MCF 10A (cell line): ENCODE measurements around the gene CACNA2D3. TPM values are rescaled to one million over a fixed set of nuclear protein-coding genes. Genes with fewer than 3 reads are reported as not detected.

ENCODE experiments used
- BruUV-seq: library from RNA; stranded (reverse); fragments of 400-500 nt; replicated peaks from 2 replicates; lab custom pipeline; 2021; lab: Mats Ljungman, UMichigan
- CTCF ChIA-PET: fragments of 300-600 bp; sonication (Branson Sonifier 250); formaldehyde crosslinking; extraction: SDS; loops from one replicate; lab custom pipeline; 2021; ENCODE audit warnings: antibody characterized with exemption, inconsistent platforms; lab: Yijun Ruan, JAX
- POLR2A ChIA-PET: fragments of 300-600, 350-650 bp; sonication (Branson Sonifier 250); formaldehyde crosslinking; extraction: SDS; loops from one replicate; lab custom pipeline; 2020; ENCODE audit warnings: antibody characterized with exemption, inconsistent platforms; lab: Yijun Ruan, JAX
- DNase-seq: peaks from one replicate; pipeline ENCODE4 v3.0.0-alpha.2; 2018; ENCODE audit not compliant: unreplicated experiment
- H3K27ac Mint-ChIP-seq: one replicate; pipeline ENCODE4 v1.8.0; 2022; ENCODE audit warnings: mild to moderate bottlenecking, low read depth, mixed read lengths; ENCODE audit not compliant: unreplicated experiment
- H3K27me3 Mint-ChIP-seq: one replicate; pipeline ENCODE4 v1.8.0; 2022; ENCODE audit warnings: mixed read lengths; ENCODE audit not compliant: insufficient read depth, unreplicated experiment
- H3K36me3 Mint-ChIP-seq: one replicate; pipeline ENCODE4 v1.8.0; 2022; ENCODE audit warnings: mild to moderate bottlenecking, moderate library complexity, mixed read lengths; ENCODE audit not compliant: insufficient read depth, unreplicated experiment
- H3K4me1 Mint-ChIP-seq: one replicate; pipeline ENCODE4 v1.8.0; 2022; ENCODE audit warnings: mixed read lengths; ENCODE audit not compliant: insufficient read depth, unreplicated experiment
- H3K4me3 Mint-ChIP-seq: one replicate; pipeline ENCODE4 v1.8.0; 2022; ENCODE audit warnings: mild to moderate bottlenecking, moderate library complexity, mixed read lengths; ENCODE audit not compliant: unreplicated experiment
- H3K9me3 Mint-ChIP-seq: one replicate; pipeline ENCODE4 v1.8.0; 2022; ENCODE audit warnings: mixed read lengths; ENCODE audit not compliant: unreplicated experiment
- CTCF ChIP-seq: fragments of 200-600 bp; IDR thresholded peaks from one replicate; pipeline ENCODE4 v1.8.0; 2022; ENCODE audit warnings: antibody characterized with exemption, mild to moderate bottlenecking; ENCODE audit not compliant: unreplicated experiment
- intact Hi-C: fragments of 100-400 bp; cut with micrococcal nuclease; formaldehyde crosslinking; loops from 2 replicates; pipeline ENCODE4 v1.14.1; 2022
- total RNA-seq: library from RNA; stranded (reverse); gene quantifications from 2 replicates; pipeline ENCODE4 v1.2.3, GENCODE V29; 2022

CACNA2D3 gene
- total RNA-seq, 1 experiment from 2014 or later, result 2.3 TPM

- no peaks in the 10 kb centered on the region for H3K4me1 Mint-ChIP-seq
- H3K9me3 Mint-ChIP-seq, result peaks cover 8% of the 10 kb centered on the region
- intact Hi-C loops, result no loop called here
- no peak for TF ChIP-seq CTCF
- no TSS peak for BruUV-seq
- POLR2A ChIA-PET, result no interaction called here
- CTCF ChIA-PET, result interaction anchor here (0.6 kb wide), 1 partner anchor 489 kb away, joined by 4 read pairs; no protein-coding TSS in a partner anchor
- H3K27me3 Mint-ChIP-seq, result no peaks in the 10 kb centered on the region
- H3K27ac Mint-ChIP-seq, result no peak overlapping the region
- H3K4me3 Mint-ChIP-seq, result no peak overlapping the region
- no peak for DNase-seq
- H3K36me3 Mint-ChIP-seq, result peaks cover 9% of the 10 kb centered on the region
Observed at GRCh38 chr3:54915181-54915580, 792.8 kb downstream of the CACNA2D3 start.

DNA sequence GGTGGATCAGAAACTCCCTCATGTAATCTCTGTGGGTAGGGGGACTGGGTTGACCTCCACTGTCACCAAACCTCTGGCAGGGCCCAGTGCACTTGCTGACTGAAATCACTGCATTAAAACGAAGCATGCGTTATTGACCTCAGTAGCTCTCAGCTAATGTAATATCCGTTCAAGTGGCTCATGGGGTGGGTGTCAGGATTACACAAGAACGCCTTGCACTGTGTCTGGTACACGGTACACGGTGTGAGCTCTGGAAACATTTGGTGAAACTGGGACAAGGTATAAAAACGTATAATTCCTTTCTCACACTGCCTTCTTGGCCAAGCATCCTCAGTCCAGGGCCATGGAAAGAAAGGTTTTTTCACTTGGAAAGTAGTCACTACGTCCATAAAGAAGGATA is 793.6 kb downstream of the CACNA2D3 start:
- Mint-ChIP-seq H3K27me3 (no peaks in the 10 kb centered on the region), H3K4me3 (no peak overlapping the region), H3K36me3 (peaks cover 9% of the 10 kb centered on the region), H3K9me3 (peaks cover 8% of the 10 kb centered on the region), H3K4me1 (no peaks in the 10 kb centered on the region), H3K27ac (no peak overlapping the region)
- no TSS peak for BruUV-seq
- intact Hi-C loops, result no loop called here
- no peak for DNase-seq
- ChIA-PET POLR2A (interaction anchor here (0.7 kb wide), 1 partner anchor 125 kb away, joined by 3 read pairs; no protein-coding TSS in a partner anchor), CTCF (interaction anchor here (0.5 to 0.6 kb wide), 3 partner anchors 82 to 490 kb away, joined by 3 to 4 read pairs (median 4); no protein-coding TSS in a partner anchor)
- no peak for TF ChIP-seq CTCF

- Mint-ChIP-seq H3K27ac (no peak overlapping the region), H3K9me3 (peaks cover 8% of the 10 kb centered on the region), H3K4me1 (no peaks in the 10 kb centered on the region), H3K4me3 (no peak overlapping the region), H3K27me3 (no peaks in the 10 kb centered on the region), H3K36me3 (peaks cover 6% of the 10 kb centered on the region)
- DNase-seq, result no peak
- intact Hi-C loops, result no loop called here
- ChIA-PET POLR2A (interaction anchor here (0.7 to 1.2 kb wide), 3 partner anchors 26 to 125 kb away, joined by 3 to 5 read pairs (median 3); no protein-coding TSS in a partner anchor), CTCF (interaction anchor here (0.6 to 1.2 kb wide), 4 partner anchors 10 to 1160 kb away, joined by 3 to 4 read pairs (median 3); no protein-coding TSS in a partner anchor)
- TF ChIP-seq CTCF, result no peak
- no TSS peak for BruUV-seq
Observed at GRCh38 chr3:54916732-54917131, 794.4 kb downstream of the CACNA2D3 start.

DNA sequence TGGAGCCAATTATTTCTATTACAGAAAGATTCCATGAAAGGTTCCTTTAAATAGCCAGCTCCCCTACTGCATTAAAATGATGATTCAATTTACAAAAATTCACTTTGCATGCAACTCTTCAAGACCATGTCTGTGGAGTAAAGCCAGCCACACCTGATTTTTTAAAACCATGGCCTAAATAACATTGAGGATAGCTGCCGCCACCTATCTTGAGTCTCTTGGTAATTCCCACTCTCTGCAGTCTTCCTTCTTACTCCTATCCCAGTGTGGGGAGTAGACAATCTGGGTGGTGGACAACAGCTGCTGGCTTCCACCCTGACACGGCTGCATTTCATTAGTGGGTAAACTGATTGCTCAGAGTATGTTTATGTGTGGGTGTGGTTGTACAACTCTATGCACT is 794.8 kb downstream of the CACNA2D3 start:
- no peak for TF ChIP-seq CTCF
- no TSS peak for BruUV-seq
- Mint-ChIP-seq H3K27ac (no peak overlapping the region), H3K36me3 (peaks cover 6% of the 10 kb centered on the region), H3K27me3 (no peaks in the 10 kb centered on the region), H3K4me1 (no peaks in the 10 kb centered on the region), H3K9me3 (peaks cover 7% of the 10 kb centered on the region), H3K4me3 (no peak overlapping the region)
- intact Hi-C loops, result no loop called here
- POLR2A ChIA-PET, result interaction anchor here (0.5 to 1.2 kb wide), 3 partner anchors 26 to 508 kb away, joined by 3 to 5 read pairs (median 3); no protein-coding TSS in a partner anchor
- CTCF ChIA-PET, result interaction anchor here (0.6 to 1.2 kb wide), 4 partner anchors 10 to 1160 kb away, joined by 3 to 4 read pairs (median 3); no protein-coding TSS in a partner anchor
- no peak for DNase-seq
